Testis (tissue), 2 donors: Measurements from ENCODE around the gene CRYBA4.

Source experiments
- POLR2A ChIP-seq: fragments of 450-650 bp; IDR thresholded peaks from one replicate; pipeline ENCODE4 v1.6.1; 2017; ENCODE audit warnings: antibody characterized with exemption, mild to moderate bottlenecking, moderate library complexity
- TF ChIP-seq, protein P1 (sequence below), 3 experiments: fragments of 450-650 bp in 2 of 3; fragments of 200-600 bp in 1 of 3; sonication (generic) in 1 of 3; IDR thresholded peaks; one replicate each; pipeline ENCODE4 v1.5.1; 2016 to 2019; ENCODE audit warnings: antibody characterized with exemption in 3 of 3, mild to moderate bottlenecking in 2 of 3, moderate library complexity in 1 of 3

DNA sequence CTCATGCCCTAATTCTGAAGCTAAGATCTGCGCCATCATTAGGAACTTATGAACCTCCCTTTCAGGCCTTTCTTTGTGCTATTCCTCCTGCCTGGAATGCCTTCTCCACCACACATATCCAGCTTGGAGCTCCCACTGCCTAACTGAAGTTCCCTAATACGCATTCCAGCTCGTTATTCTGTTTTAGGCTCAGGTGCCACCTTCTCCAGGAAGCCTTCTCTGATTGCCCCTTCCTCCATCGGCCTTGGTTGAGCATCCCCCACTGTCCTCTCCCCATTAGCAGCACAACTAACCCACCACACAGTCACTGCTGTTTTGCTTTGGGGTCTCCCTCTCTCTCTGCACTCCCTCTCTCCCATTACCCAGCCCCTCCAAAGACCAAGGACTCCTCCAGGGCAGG is 9.1 kb upstream of the CRYBA4 start:
- TF ChIP-seq, protein P1, sequence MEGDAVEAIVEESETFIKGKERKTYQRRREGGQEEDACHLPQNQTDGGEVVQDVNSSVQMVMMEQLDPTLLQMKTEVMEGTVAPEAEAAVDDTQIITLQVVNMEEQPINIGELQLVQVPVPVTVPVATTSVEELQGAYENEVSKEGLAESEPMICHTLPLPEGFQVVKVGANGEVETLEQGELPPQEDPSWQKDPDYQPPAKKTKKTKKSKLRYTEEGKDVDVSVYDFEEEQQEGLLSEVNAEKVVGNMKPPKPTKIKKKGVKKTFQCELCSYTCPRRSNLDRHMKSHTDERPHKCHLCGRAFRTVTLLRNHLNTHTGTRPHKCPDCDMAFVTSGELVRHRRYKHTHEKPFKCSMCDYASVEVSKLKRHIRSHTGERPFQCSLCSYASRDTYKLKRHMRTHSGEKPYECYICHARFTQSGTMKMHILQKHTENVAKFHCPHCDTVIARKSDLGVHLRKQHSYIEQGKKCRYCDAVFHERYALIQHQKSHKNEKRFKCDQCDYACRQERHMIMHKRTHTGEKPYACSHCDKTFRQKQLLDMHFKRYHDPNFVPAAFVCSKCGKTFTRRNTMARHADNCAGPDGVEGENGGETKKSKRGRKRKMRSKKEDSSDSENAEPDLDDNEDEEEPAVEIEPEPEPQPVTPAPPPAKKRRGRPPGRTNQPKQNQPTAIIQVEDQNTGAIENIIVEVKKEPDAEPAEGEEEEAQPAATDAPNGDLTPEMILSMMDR (IDR thresholded peaks at IDR 0.05): no peak
- TF ChIP-seq POLR2A: no peak
